Activated CD4-positive, alpha-beta T cell treated with anti-CD3 and anti-CD28 coated beads, Interleukin-2, amount 50 U/mL, for 48 hours (primary cell): Measurements from ENCODE around the gene TULP3.

Experiments
- DNase-seq, 2 experiments: peaks; one replicate each; pipeline ENCODE4 v3.0.0-alpha.2; 2020

The TULP3 gene

GRCh38 chr12:2933586-2933985 lies 42.9 kb downstream of the TULP3 start:
- no peak for DNase-seq

DNA sequence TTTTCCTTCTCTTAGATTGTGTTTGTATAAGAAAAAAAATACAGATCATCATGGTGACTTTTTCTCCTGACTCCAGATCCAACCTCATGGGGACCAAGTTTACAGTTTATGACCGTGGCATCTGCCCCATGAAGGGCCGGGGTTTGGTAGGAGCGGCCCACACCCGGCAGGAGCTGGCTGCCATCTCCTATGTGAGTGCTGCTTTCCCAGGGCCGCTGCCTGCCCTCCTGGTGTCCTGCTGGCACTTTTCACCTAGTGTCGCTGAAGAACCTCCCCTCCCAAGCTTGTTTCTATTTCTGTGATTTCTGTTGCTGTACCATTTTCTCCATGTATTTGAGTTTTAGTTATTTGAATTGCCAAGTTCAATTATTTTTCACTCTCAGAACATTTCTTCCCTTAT lies 43.7 kb downstream of the TULP3 start:
- no peak for DNase-seq

GRCh38 chr12:2936301-2936700 lies 45.6 kb downstream of the TULP3 start:
- no peak for DNase-seq

- no peak for DNase-seq
Observed at GRCh38 chr12:2937500-2937899, 46.8 kb downstream of the TULP3 start.

- no peak for DNase-seq
Observed at GRCh38 chr12:2939191-2939590, 48.5 kb downstream of the TULP3 start.

DNA sequence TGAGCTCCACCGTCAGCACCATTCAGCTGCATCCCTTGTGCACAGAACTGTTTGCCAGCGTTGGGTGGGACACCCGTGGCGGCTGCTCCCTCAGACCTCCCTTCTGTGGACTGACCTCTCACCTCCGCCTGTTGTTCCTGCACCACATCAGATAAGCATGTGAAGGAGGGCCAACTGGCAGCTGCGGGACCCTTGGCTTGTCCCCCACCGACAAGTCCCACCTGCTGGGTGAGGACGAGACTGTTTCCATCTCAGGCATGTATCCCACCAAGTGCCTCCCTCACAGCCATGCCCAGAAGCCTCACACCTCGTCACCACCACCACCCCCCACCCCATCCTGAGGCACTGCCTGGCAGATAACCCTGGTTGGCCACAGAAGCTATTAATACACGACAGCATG lies 49.9 kb downstream of the TULP3 start:
- no peak for DNase-seq

- DNase-seq = no peak
Observed at GRCh38 chr12:2941524-2941923, 50.8 kb downstream of the TULP3 start.

- peak; percentile 65 to 74 for DNase-seq
Observed at GRCh38 chr12:2944401-2945047, 53.8 kb downstream of the TULP3 start.

DNA sequence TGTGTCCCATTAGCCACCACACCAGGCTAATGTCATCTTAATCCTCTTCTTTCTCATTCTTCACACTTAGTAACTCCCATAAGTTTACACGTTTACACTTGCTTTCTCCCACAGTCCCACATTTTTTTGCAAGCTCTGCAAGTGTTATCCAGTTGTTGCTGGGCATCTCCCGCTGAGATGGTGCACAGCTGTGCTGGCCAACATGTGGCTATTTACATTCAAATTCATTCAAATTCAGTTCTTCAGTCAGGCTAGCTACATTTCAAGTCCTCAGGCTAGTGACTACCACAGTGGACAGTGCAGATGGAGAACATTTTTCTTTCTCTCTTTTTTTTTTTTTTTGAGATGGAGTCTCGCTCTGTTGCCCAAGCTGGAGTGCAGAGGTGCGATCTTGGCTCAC lies 58.7 kb downstream of the TULP3 start:
- DNase-seq = no peak

DNA sequence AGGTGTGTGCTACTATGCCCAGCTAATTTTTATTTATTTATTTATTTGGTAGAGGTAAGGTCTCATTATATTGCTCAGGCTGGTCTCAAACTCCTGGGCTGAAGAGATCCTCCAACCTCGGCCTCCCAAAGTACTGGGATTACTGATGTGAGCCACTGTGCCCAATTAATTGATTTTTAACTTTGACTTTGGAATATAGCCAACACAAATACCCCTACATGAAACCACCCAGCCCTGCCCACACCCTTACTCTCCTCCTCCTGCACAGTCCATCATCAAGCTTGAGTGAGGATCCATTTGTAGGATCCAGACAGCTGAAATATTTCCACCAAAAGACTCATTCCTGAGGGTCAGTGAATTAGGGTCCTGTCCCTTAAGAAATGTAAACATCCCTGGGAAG lies 65.2 kb downstream of the TULP3 start:
- no peak for DNase-seq

GRCh38 chr12:2957816-2958431 lies 67.2 kb downstream of the TULP3 start:
- no peak for DNase-seq

DNA sequence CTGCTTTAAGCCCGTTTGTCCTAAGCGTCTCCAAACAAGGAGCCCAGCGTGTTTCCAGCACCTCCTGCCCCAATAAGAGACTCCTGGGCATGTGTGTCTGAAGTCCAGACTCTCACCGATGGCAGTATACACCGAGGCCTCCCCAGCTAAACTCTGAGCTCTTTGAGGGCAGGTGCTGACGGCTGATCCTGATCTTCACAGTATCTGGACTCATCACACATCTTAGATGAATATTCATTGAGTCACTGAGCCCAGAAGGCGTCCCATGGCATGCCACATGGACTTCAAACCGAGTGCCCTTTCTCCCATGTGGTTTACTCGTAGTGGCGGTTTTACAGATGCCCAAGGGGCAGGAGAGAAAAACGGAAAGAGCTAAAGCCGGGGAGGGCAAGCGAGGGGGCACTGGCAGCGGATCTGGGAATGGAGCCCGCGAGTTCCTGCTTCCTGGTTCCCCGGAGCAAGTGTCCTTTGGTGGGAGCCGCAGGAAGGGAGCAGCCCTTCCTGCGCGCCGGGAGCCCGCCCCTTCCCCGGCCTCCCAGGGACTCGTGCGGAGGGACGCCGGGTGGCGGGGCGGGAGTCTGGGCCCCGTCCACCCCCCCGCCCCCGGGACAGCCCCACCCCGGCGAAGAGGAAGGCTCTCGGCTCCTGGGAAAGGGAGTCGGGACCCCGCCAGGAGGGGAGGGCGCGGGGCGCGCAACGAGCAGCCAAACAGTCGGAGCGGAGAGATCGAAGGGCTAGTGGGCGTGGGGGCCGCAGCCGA lies 67.9 kb downstream of the TULP3 start:
- peak; percentile 9 to 28 for DNase-seq

DNA sequence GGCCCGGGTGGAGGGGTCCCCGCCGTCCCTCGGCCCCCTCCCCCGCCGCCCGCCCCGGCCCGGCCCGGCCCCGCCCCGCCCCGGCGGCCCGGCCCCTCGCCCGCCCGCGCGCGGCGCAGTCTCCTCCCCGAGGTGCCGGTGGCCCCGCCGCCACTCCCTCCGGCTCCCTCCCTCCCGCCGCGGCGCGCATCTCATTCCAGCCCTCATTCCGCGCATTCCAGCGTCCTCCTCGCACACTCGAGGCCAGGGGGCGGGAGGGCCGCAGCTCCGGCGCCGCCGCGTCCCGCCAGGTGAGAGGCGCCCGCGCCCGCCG lies 68.5 kb downstream of the TULP3 start, which contains the start of gene TEAD4:
TEAD4 (plus strand) TSS at position 206 of the 313 bp plus-strand sequence.
- peak; percentile 38 to 48 for DNase-seq

DNA sequence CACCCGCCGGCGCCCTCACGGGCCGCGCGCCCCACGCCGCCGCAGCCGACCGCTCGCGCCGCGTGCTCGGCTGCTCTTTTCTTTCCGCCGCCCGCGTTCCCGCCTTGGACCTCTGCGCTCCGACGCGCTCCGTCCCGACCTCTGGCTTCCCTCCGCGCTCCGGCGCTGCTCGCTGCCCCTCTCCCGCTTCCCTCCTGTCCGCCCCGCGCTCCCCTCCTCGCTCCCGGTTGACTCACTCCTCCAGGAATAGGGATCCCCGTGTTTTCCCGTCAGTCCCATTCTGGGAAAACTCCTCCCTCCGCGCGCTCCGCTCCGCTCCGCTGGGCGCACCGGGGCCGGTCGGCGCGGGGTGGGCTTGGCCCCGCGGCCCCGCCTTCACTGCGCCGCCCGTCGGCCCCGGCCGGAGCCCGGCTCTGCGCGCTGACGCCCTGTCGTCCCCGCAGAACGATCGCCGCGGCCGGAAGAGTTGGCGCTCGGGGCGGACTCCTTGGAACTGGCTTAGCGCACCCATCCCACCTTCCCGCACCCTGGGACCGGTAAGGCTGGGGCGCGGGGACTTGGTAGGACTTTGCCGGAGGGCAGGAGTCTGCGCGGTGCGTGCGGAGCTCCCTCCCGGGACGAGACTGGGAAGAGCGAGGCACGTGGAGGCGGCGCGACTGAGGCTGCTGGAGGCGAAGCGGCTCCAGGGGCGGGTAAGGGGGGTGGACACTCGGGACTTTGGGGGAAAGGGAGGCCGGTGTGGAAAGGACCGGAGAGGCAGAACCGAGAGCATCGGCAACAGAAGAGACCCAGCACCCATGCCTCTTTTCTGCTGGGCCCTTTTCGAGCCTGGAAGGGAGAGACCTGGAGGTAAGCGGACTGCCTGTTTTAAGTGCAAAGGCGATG lies 69.1 kb downstream of the TULP3 start:
- peak; percentile 39 to 40 for DNase-seq

- DNase-seq = peak; percentile 13 to 28
Observed at GRCh38 chr12:2960390-2960956, 69.8 kb downstream of the TULP3 start.

DNA sequence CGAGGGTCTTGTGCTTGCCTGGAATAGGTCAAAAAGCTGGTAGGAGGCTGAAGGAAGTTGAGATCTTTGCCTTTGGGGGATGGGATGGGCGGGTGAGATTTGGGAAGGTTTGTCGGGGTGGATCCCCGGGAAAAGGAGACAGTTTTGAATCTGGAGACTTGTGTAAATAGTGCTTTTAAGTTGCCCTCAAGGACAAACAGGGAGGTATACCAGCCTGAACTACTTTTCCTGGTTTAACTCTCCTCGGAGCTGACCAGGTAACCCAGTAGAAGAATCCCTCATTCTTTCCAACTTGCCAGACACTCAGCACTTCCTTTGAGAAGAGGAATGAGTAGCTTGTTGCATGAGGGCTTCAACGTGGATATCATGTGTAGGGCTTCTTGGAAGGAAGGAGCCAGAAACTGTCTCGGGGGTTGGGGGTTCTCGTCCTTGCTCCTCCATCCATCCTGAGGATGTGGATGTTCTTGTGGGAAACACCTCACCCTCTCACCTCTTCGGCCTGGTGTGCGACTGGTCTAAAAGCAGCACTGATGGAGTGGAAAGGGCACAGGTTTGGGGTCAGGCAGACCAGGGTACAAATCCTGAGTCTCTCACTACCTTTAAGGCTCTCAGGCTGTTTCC lies 70.4 kb downstream of the TULP3 start:
- DNase-seq = no peak

GRCh38 chr12:2961705-2962104 lies 71.0 kb downstream of the TULP3 start:
- DNase-seq = no peak

- DNase-seq = no peak
Observed at GRCh38 chr12:2963154-2963759, 72.6 kb downstream of the TULP3 start.

DNA sequence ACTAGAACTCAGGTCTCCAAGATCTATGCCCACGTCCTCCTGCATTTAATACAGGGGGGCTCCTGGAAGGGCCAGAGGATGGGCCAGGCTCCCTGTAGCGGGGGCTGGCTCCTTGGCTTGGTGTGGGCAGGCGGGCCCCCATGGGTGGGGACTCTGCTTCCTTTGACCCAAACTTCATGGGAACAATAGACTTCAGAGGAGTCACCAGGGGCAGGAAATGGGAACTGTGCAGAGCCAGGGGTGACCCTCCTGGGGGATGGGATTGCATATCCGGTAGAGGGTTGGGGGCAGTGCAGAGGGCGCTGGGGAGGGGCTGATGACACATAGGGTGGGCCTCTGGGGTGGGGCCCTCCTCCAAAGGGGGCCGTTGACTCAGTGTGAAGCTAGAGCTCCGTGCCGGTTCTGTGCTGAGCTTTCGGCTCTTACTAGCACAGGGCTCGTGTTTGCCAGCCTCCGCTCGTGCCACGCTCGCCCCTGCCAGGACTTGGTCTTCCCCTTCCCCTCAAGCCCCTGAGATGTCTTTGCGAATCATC lies 73.1 kb downstream of the TULP3 start:
- no peak for DNase-seq

DNA sequence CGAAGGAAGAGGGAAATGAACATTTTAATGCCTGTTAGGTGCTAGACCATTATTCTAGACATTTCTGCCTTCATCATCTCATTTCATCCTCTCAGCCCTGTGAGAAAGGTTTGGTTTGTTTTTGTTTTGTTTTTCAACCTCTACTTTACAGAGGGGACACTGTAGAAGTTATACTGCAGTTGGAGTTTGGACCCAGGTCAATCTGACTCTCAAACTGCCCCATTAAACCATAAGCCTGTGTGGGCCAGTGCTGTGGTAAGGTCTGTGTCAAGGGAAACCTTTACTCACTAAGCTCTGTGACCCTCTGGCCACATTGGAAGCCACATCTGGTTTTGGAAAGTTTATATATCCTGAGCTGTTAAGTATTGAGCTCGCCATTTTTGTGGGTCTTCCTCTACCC lies 77.0 kb downstream of the TULP3 start:
- no peak for DNase-seq

GRCh38 chr12:2970744-2971143 lies 80.1 kb downstream of the TULP3 start:
- DNase-seq = no peak

GRCh38 chr12:2973566-2973965 lies 82.9 kb downstream of the TULP3 start:
- no peak for DNase-seq
